ENCODE results near the gene PPP4R4.
"Not testable (repeated sequence)": the region's sequence is repeated elsewhere in the genome, so short reads cannot be mapped to it uniquely, and the experiment has no call there.

PPP4R4 gene

DNA sequence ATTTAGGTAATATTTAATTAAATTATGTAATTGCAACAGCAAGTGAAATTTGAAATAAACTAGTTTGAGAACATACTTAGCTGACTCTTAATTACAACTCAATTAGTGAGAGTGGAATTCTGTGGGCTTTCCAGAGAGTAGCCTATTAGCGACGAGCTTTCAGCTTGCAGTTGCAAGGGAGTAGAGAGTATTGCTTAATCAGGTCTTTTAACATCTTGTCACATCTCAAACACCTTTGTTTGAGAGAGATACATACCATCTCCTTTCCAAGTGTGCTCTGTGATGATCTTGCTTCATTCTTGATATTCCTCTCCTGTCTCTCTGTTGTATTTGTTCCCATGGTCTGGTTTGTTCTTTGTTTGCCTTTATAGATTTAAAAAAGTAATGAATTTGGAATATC lies 7.7 kb downstream of the PPP4R4 start:
- DNase-seq: no peak

DNA sequence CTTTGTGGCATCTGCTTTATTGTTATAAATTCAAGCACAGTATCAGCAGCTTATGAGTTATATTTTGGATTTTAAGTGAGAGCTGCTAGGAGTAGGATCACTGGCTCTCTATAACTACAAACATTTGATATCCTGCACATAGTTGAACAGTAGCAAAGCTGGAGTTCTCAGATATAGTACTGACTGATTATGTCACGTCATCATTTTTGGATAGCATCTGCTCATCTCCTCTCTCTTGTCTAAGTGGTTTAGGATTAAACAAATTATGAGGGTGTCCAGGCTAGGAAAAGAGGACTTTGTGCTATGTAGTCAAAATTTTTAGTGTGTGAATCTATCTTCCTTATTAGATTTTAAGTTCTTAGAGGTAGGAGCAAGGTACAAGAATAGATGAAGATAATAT lies 18.4 kb downstream of the PPP4R4 start:
- DNase-seq: no peak

DNA sequence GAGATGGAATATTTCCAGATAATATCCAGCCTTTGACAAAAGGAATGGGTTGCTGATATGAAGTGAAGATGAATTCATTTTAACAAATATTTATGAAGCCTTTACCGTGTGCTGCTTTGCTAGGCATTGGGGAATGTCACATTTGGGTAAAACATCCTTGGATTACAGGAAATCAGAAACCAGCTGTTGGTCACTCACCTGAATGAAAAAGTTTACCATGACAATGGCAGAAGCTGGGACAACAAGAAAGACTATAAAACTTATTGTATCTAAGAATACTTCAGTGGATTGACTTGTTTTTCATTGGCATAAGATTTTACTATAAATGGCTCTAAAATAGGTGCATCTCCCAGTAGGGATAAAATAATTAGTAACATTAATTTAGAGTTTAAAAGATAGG lies 19.7 kb downstream of the PPP4R4 start:
- no peak for DNase-seq

DNA sequence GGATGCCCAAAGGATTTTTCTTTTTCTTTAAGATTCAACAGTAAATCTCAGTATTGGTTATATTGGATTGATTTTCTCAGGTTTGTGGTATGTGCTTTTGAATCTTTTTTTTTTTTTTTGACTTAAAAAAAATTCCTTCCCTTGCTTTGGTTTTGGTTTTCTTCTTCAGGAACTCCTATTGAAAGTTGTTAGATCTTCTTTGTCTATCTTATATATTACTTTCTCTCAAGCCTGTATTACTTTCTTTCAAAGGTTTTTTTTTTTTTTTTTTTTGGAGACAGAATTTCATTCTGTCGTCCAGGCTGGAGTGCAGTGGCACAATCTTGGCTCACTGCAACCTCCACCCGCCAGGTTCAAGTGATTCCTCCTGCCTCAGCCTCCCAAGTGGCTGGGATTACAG lies 21.9 kb downstream of the PPP4R4 start:
- no peak for DNase-seq

DNA sequence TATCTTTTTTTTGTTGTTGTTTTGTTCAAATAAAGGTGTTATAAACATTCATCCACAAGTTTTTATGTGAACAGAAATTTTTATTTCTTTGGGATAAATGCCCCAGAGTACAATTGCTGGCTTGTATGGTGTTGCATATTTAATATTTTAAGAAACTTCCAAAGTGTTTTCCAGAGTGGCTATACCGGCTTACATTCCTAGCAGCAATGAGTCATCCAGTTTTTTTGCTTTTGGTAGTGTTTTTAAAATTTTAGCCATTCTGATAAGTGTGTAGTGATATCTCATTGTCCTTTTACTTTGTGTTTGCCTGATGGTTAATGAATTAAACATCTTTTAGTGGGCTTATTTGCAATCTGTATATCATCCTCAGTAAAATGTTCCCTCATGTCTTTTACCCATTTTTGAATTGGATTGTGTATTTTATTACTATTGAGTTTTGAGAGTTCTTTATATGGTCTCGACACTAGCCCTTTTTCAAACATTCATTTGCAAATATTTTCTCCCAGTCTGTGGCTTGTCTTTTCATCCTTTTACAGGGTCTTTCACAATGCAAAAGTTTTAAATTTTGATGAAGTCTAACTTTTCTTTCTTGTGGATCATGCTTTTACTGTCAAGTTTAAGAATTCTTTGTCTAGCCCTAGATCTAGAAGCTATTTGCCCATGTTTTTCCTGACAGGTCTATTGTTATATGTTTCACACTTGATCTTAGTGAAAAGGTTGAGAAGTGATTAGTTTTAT lies 29.5 kb downstream of the PPP4R4 start:
- DNase-seq: no peak

DNA sequence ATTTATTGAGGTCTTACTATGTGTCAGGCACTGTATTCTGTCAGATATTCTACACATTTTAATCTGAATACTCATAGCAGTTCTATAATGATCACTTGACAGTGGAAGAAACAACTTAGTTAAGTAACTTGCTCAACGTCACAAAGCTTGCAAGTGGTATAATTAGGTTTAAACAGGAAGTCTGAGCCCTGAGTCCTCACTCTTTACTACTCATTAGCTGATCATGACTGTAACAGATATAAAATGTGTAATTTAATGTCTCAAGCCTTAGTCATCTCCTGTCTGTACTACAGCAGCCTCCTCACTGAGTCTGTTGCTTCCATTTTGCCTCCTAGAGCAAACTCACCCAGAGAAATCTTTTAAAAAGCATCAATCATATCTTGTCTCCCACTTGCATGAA lies 38.9 kb downstream of the PPP4R4 start:
- no peak for DNase-seq

DNA sequence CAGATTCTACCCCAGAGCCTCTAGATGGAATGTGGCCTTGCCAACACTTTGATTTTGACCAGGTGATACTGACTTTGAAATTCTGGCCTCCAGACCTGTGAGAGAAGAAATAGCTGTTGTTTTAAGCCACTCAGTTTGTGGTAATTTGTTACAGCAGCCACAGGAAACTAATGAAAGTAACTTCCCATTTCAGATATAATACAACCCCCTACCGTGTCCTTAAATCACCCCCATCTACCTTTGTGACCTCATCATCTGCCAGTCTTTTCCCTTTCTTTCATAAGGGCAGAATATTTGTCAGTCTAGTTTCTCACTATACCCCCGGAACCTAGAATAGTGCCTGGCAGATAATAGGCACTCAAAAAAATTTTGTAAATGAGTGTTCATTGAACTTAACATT lies 39.6 kb downstream of the PPP4R4 start:
- no peak for DNase-seq

DNA sequence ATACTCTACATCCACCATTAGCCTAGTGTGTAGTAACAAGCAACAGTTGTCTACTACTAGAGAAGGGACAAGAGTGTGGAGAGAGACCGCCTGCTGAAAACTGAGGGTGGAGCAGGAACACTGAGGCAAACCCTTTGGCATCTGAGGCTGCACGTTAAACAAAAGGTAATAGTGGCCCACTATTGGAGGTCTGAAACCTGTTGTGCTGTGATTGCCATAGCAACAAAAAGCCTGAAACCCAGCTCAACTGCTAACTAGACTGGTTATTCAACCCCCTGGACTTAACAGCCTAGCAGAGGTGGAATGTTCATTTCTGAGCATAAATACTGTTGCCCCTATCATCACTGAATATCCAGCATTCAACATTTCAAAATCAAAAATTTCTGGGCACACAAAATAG lies 43.0 kb downstream of the PPP4R4 start:
- DNase-seq: no peak

DNA sequence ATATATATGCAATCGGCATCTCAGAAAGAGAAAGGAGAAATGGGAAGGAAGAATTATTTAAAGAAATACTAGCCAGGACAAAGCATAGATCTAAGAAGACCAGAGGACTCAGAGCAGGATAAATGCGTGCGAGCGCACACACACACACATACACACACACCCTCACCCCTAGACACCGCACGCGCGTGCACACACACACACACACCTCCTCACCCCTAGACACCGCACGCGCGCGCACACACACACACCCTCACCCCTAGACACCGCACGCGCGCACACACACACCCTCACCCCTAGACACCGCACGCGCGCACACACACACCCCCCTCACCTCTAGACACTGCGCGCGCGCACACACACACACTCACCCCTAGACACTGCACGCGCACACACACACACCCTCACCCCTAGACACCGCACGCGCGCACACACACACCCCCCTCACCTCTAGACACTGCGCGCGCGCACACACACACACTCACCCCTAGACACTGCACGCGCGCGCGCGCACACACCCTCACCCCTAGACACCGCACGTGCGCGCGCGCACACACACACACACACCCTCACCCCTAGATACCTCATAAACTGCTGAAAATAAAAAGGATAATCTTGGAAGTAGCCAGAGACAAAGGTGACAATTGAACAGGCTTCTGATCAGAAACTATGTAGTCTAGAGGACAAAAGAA lies 44.2 kb downstream of the PPP4R4 start:
- DNase-seq: not testable (repeated sequence)

DNA sequence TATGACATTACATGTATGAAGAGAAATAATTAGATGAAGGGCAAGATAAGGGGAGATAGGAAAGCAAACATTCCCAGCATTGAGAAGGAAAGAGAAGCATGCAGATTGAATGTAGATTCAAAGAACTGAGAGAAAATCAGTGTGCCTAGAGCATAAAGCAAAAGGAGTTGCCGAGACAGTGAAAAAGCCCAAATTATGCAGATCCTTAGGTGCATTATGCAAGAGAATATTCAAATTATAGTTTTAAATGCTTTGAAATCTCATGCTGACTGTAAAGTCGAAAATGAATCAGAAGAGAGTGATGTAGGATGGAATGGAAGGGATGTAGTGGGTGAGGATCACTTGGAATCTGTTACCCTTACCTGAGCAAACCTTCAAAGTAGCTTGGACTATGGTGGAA lies 49.9 kb downstream of the PPP4R4 start:
- DNase-seq: no peak

DNA sequence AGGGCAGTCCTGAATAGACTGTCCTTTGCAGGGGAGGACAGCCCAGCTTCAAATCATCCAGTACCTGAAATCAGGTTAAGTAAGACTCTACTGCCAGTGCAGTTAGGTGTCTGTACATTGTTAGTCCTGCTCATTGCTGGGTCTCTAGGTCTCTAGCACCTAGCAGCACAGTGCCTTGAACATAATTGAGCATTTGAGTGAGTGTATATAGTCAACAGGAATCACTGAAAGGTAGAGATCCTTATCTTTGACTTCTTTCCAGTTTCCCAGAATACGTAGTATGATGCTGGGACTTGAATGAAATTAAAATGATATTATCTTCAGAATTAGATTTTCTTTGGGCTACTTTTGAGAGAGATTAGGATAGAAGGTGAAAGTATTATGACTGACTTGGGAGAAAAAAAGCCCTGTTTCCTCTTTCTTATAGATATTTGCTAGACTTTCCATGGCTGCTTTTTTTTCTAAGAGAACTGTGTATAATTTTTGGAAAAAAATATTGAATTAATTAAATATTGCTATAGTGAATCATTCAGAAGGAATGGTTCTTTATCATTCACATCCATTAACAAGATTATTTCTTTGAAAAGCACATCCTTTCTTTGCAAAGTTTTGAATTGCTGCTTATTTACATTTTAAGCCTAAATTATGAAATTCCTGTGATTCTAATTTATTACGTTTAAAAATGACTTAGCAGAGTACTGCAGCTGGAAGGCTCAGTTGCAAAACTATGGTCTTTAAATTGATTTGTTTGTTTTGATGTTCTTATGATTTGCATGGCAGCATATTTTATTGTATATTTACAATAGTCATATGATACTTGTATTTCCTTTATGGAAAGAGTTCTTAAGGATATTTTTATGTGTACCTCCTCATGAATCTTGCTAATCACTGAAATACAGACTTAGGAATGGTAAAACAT lies 51.6 kb downstream of the PPP4R4 start:
- DNase-seq: no peak

DNA sequence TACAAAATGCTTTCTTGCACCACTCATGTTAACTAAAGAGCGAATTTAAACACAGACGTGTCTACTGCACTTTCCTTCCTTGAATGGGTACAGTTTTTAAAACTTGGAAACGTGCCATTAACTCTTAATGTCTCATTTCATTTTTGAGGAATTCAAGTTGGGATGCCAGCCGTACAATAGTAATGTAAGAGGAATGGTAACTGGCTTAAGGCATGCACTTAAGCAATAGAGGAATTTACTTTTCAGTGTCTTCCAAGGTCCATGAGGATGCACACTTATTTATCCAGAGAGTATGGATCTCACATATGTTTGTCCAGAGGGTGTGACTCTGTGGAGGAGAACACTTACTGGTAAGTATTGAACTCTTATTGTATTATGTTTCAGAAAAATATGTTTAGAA lies 52.9 kb downstream of the PPP4R4 start:
- no peak for DNase-seq

DNA sequence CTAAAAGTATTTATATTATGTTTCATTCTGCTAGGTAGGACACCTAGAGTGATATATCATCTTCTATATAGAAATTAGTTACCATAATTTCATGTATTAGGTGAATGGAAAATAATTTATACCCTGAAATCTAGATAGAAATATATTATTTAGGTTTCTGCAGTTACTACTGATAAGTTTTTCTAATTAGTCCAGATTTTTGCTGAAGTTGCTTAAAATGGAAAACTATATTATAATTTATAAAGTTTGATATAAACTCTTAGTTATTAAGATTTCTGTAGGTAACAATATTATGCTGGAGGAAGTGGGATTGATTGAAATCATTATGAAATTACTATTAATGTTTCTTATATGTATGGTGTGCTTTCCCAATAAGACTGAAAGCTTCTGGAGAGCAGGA lies 62.9 kb downstream of the PPP4R4 start:
- no peak for DNase-seq

DNA sequence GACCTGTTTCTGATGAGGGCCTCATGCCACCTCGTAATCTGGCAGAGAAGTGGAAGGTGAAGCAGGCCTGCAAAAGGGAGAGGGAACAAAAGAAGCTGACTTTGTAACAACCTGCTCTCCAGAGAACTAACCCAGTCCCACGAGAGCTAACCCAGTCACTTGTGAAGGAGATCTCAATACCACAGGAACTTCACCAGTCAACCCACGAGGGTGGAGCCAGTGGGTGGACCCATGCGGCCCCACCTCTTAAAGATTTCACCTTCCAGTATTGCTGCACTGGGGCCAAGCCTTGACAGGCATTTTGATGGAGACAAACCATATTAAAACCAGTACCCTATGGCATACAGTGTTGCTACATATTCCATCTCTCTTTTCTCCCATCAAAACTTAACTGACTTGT lies 63.9 kb downstream of the PPP4R4 start:
- DNase-seq: no peak

DNA sequence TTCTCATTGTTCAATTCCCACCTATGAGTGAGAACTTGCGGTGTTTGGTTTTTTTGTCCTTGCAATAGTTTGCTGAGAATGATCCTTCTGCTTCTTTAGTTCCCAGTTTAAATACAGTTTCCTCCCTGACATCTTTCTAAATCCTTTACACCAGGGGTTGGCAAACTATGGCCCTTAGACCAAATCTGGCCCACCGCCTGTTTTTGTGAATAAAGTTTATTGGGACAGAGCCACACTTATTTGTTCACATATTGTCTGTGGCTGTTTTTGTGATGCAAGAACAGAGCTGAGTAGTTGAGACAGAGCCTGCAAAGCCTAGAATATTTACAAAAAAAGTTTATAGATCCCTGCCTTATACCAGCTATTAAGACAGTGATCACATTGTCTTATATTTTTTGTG lies 65.3 kb downstream of the PPP4R4 start:
- DNase-seq: no peak

DNA sequence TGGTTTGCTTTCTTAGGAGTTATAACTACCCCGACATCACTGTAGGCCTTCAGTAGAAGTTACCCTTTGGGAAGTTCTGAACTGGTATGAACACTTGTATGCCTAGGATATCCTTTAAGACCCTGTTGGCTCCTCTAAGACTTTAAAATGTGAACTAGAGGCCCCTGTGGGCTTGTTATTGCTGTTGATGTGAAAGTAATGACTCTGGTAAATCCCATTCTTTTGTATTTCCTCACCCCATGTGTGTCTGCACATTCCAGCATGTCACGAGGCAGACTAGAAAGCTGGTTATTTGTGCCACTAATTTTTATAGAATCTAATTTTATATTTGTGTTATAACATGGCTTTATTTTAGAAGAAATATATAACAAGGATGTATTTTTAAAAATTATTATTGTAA lies 70.1 kb downstream of the PPP4R4 start:
- DNase-seq: no peak

DNA sequence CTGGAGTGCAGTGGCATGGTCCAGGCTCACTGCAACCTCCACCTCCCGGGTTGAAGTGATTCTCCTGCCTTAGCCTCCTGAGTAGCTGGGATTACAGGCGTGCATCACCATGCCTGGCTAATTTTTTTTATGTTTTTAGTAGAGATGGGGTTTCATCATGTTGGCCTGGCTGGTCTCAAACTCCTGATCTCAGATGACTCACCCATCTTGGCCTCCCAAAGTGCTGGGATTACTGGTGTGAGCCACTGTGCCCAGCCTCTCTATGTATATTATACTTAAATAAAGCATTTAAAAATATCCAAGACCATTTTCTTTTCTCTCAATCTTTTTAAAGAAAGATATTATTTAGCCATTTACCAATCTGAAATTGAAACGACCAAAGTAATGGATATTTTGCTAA lies 90.1 kb downstream of the PPP4R4 start:
- DNase-seq: not testable (repeated sequence)

DNA sequence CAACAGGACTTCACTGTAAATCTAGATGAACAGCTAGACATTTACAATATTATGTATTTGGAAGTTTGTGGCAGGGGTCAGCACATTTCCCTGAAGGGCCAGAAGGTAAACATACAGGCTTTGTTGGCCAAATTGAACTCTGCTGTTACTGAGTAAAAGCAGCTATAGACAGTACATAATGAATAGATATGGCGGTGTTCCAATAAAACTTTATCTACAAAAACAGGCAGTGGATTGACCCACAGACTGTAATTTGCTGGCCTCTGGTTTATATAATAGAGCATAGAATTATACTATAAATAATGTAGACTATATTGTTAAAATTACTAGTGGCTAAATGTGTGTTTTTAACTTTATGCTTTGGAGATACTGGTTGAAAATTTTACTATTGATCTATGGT lies 93.2 kb downstream of the PPP4R4 start:
- DNase-seq: no peak

DNA sequence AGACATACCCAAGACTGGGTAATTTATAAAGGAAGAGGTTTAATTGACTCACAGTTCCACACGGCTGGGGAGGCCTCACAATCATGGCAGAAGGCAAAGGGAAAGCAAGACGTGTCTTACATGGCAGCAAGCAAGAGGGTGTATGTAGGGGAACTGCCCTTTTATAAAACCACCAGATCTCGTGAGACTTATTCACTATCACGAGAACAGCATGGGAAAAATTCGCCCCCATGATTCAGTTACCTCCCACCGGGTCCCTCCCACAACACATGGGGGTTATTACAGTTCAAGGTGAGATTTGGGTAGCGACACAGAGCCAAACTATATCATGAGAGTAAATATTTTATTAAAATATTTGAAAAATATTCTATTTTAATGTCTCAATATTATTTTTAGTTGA lies 94.5 kb downstream of the PPP4R4 start:
- DNase-seq: not testable (repeated sequence)

DNA sequence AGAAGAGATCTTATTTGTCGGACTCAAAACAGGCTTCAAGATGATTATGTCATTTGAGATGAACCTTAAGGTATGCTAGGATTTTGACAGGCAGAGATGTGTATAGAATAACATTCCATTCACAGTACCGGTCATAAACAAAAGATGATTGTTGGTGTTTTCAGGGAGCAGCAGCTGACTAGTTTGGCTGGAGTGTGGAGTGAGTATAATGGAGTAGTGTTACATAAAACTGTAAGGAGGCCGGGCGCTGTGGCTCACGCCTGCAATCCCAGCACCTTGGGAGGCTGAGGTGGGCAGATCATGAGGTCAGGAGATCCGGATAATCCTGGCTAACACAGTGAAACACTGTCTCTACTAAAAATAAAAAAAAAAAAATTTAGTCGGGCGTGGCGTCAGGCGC lies 95.0 kb downstream of the PPP4R4 start:
- no peak for DNase-seq

DNA sequence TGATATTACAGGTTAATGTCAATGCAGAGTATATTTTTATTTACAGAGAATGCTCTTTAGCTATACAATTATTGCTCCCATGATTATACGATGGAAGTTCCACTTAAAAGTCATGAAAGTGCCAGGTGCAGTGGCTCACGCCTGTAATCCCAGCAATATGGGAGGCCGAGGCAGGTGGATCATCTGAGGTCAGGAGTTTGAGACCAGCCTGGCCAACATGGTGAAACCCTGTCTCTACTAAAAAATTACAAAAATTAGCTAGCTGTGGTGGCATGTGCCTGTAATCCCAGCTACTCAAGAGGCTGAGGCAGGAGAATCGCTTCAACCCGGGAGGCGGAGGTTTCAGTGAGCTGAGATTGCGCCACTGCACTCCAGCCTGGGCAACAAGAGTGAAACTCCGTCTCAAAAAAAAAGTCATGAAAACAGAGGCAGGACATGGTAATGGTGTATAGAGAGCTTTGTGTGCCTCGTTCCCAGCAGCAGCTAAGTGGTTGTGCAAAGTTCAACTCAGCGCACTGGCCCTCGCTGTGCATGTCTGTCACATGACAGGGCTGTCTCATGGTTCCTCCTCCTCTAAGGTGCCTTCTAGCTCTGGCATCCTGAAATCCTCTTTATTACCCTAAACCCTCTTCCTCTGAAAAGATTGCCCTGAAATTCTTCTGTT lies 102.9 kb downstream of the PPP4R4 start:
- DNase-seq: not testable (repeated sequence)

DNA sequence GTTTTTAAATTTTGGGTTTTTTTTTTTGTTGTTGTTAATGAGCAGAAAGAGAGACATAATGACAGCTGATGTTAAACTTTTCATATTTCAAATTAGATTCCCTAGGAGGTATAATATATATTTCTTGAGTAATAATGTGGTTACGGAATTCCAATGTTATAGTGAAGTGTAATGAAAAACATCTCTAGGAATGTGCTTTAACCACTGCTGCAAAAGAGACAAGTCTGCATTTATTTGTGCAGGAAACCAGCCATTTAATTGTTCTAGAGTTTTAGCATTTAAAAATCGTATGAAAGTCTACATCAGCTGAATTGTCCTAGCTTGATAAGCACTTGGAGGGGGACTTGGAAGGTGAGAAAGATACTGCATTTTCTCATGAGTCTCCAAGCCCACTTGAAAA lies 104.6 kb downstream of the PPP4R4 start:
- no peak for DNase-seq

All from CD4-positive, alpha-beta T cell treated with Interleukin-1 beta for 1 hour (primary cell).